HEK293 (cell line): ENCODE measurements around the gene ZSWIM7.

Experiments used
- CTCF ChIA-PET: fragments of 350-600 bp; formaldehyde crosslinking; extraction: SDS; loops from one replicate; lab custom pipeline; 2021; ENCODE audit warnings: antibody characterized with exemption; lab: Yijun Ruan, JAX
- POLR2A ChIA-PET: fragments of 300-600 bp; formaldehyde crosslinking; extraction: SDS; loops from one replicate; lab custom pipeline; 2020; ENCODE audit warnings: antibody characterized with exemption, inconsistent platforms; lab: Yijun Ruan, JAX
- H3K27ac ChIP-seq: fragments of 200-500 bp; sonication (Bioruptor generic); 2 replicates; pipeline ENCODE4 v1.5.1; 2014; ENCODE audit warnings: low read depth, low read length, control low read depth, inconsistent platforms; ENCODE audit errors: extremely low read depth
- H3K36me3 ChIP-seq, 2 experiments: fragments of 200-500 bp in 1 of 2; sonication (Bioruptor generic) in 1 of 2; 1 replicate in 1 of 2; 2 replicates in 1 of 2; pipeline ENCODE4 v1.5.1; 2014 to 2017; ENCODE audit warnings: inconsistent platforms in 2 of 2, low read length in 2 of 2; ENCODE audit not compliant: control insufficient read depth in 2 of 2, insufficient read depth in 1 of 2
- H3K4me1 ChIP-seq: fragments of 200-500 bp; sonication (Bioruptor generic); 2 replicates; pipeline ENCODE4 v1.5.1; 2014; ENCODE audit warnings: mild to moderate bottlenecking, low read length, inconsistent platforms; ENCODE audit not compliant: control insufficient read depth, insufficient read depth
- H3K4me3 ChIP-seq: 2 replicates; pipeline ENCODE4 v1.5.1; 2011; ENCODE audit warnings: low read depth, mild to moderate bottlenecking, control low read depth, low read length, moderate library complexity
- H3K9me3 ChIP-seq: fragments of 200-500 bp; sonication (Bioruptor generic); 2 replicates; pipeline ENCODE4 v1.5.1; 2014; ENCODE audit warnings: low read depth, low read length, inconsistent platforms; ENCODE audit not compliant: control insufficient read depth, insufficient read depth
- KLF7 ChIP-seq: fragments of 450-650 bp; formaldehyde crosslinking; IDR thresholded peaks from 2 replicates; pipeline ENCODE4 v1.5.1; 2016; ENCODE audit warnings: missing biosample characterization, missing genetic modification characterization, borderline replicate concordance
- SP3 ChIP-seq: fragments of 450-650 bp; formaldehyde crosslinking; IDR thresholded peaks from 2 replicates; pipeline ENCODE4 v1.5.1; 2016; ENCODE audit warnings: missing biosample characterization, missing genetic modification characterization
- ZBTB17 ChIP-seq: fragments of 450-650 bp; formaldehyde crosslinking; IDR thresholded peaks from 2 replicates; pipeline ENCODE4 v1.5.1; 2016; ENCODE audit warnings: missing biosample characterization, missing genetic modification characterization
- ZNF354C ChIP-seq: fragments of 450-650 bp; formaldehyde crosslinking; IDR thresholded peaks from 2 replicates; pipeline ENCODE4 v1.5.1; 2016; ENCODE audit warnings: missing biosample characterization, missing genetic modification characterization, low read depth, borderline replicate concordance
- ZNF366 ChIP-seq: fragments of 450-650 bp; formaldehyde crosslinking; conservative IDR thresholded peaks from 2 replicates; pipeline ENCODE4 v1.5.1; 2016; ENCODE audit warnings: missing biosample characterization, missing genetic modification characterization
- ZNF37A ChIP-seq: fragments of 450-650 bp; IDR thresholded peaks from 2 replicates; pipeline ENCODE4 v1.5.1; 2018; ENCODE audit warnings: missing biosample characterization, missing genetic modification characterization
- ZNF426 ChIP-seq: fragments of 450-650 bp; formaldehyde crosslinking; IDR thresholded peaks from 2 replicates; pipeline ENCODE4 v1.5.1; 2017; ENCODE audit warnings: missing biosample characterization, missing genetic modification characterization, mild to moderate bottlenecking, inconsistent platforms, moderate library complexity
- ZNF510 ChIP-seq: fragments of 450-650 bp; formaldehyde crosslinking; IDR thresholded peaks from 2 replicates; pipeline ENCODE4 v1.5.1; 2018; ENCODE audit warnings: mild to moderate bottlenecking, missing genetic modification characterization, missing biosample characterization; ENCODE audit not compliant: insufficient replicate concordance
- ZNF571 ChIP-seq: fragments of 450-650 bp; formaldehyde crosslinking; IDR thresholded peaks from 2 replicates; pipeline ENCODE4 v1.5.0; 2017; ENCODE audit warnings: missing biosample characterization, missing genetic modification characterization
- ZNF600 ChIP-seq: fragments of 450-650 bp; formaldehyde crosslinking; IDR thresholded peaks from 2 replicates; pipeline ENCODE4 v1.5.1; 2016; ENCODE audit warnings: missing biosample characterization, missing genetic modification characterization
- ZNF624 ChIP-seq: fragments of 450-650 bp; formaldehyde crosslinking; IDR thresholded peaks from 2 replicates; pipeline ENCODE4 v1.5.1; 2017; ENCODE audit warnings: missing biosample characterization, missing genetic modification characterization
- ZNF629 ChIP-seq: fragments of 450-650 bp; formaldehyde crosslinking; IDR thresholded peaks from 2 replicates; pipeline ENCODE4 v1.5.1; 2017; ENCODE audit warnings: missing biosample characterization, missing genetic modification characterization
- ZNF664 ChIP-seq: fragments of 450-650 bp; formaldehyde crosslinking; IDR thresholded peaks from 2 replicates; pipeline ENCODE4 v1.5.1; 2016; ENCODE audit warnings: missing biosample characterization, missing genetic modification characterization
- ZNF777 ChIP-seq: fragments of 450-650 bp; formaldehyde crosslinking; IDR thresholded peaks from 2 replicates; pipeline ENCODE4 v1.5.1; 2017; ENCODE audit warnings: missing biosample characterization, missing genetic modification characterization, borderline replicate concordance
- ZXDB ChIP-seq: fragments of 450-650 bp; formaldehyde crosslinking; IDR thresholded peaks from 2 replicates; pipeline ENCODE4 v1.5.1; 2016; ENCODE audit warnings: missing biosample characterization, missing genetic modification characterization
- TF ChIP-seq, protein P1 (sequence below): fragments of 450-650 bp; formaldehyde crosslinking; IDR thresholded peaks from 2 replicates; pipeline ENCODE4 v1.5.1; 2016; ENCODE audit warnings: missing biosample characterization, missing genetic modification characterization
- TF ChIP-seq, protein P2 (sequence below): fragments of 450-650 bp; formaldehyde crosslinking; IDR thresholded peaks from 2 replicates; pipeline ENCODE4 v1.5.1; 2016; ENCODE audit warnings: missing biosample characterization, missing genetic modification characterization
- TF ChIP-seq, protein P3 (sequence below): fragments of 450-650 bp; formaldehyde crosslinking; IDR thresholded peaks from 2 replicates; pipeline ENCODE4 v1.5.1; 2016; ENCODE audit warnings: missing biosample characterization, missing genetic modification characterization
- TF ChIP-seq, protein P4 (sequence below): fragments of 450-650 bp; formaldehyde crosslinking; IDR thresholded peaks from 2 replicates; pipeline ENCODE4 v1.5.1; 2017; ENCODE audit warnings: missing biosample characterization, mild to moderate bottlenecking, missing genetic modification characterization, moderate library complexity
- TF ChIP-seq, protein P5 (sequence below): fragments of 450-650 bp; formaldehyde crosslinking; IDR thresholded peaks from 2 replicates; pipeline ENCODE4 v1.5.1; 2016; ENCODE audit warnings: missing biosample characterization, missing genetic modification characterization
- TF ChIP-seq, protein P6 (sequence below): fragments of 450-650 bp; formaldehyde crosslinking; IDR thresholded peaks from 2 replicates; pipeline ENCODE4 v1.5.1; 2016; ENCODE audit warnings: missing biosample characterization, missing genetic modification characterization

Gene ZSWIM7

DNA sequence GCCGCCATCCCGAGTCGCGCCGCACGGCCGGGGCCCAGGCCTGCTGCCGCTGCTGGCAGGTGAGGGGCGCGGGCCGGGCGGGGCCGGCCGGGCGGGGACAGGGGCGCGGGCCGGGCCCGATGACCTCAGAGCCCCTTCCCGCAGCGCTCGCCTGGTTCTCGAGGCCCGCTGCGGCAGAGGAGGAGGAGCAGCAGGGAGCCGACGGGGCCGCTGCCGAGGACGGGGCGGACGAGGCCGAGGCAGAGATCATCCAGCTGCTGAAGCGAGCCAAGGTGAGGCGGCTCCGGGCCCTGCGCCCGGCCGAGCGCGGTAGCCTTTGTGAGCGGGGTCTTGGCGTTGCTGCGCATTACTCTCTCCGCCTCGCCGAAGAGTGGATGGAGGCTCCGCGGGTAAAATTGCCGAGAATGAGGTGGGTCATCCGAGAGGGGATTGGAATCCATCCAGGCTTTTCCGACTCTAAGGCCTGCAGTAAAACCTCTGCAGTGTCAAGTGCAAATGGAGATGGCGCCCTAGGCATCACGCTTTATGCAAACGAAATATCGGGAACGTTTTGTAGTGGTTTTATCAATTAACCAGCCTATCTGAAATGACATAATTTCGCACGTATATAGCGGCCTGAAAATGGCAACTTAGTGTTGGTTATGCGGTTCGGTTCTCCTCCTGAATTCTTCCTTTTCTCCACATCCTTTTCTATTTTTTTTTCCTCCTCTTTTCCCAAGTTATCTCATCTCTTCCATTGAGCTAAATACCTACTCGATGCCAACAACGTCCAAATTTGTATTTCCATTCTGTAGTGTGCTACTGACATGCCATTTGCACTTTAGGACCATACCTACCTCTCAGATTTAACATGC is 697 bp upstream of the ZSWIM7 start (continued):
- TF ChIP-seq KLF7 (tag by site-specific recombination) (0 out of 2 replicates have a peak, but pooled peaks have one; percentile 21), SP3 (tag by site-specific recombination) (no peak), ZNF629 (tag by site-specific recombination) (0 out of 2 replicates have a peak, but pooled peaks have one; percentile 10), ZNF510 (tag by site-specific recombination) (no peak), ZXDB (0 out of 2 replicates have a peak, but pooled peaks have one; percentile 7), ZNF624 (no peak), ZNF777 (tag by site-specific recombination) (peak; percentile 63; the same call in 1 of the 2 replicates), ZNF600 (tag by site-specific recombination) (0 out of 2 replicates have a peak, but pooled peaks have one; percentile 11), ZNF664 (tag by site-specific recombination) (no peak), ZNF366 (tag by site-specific recombination) (peak; percentile 62), ZNF426 (tag by site-specific recombination) (no peak), ZBTB17 (tag by site-specific recombination) (peak; percentile 89)
- TF ChIP-seq, protein P1, sequence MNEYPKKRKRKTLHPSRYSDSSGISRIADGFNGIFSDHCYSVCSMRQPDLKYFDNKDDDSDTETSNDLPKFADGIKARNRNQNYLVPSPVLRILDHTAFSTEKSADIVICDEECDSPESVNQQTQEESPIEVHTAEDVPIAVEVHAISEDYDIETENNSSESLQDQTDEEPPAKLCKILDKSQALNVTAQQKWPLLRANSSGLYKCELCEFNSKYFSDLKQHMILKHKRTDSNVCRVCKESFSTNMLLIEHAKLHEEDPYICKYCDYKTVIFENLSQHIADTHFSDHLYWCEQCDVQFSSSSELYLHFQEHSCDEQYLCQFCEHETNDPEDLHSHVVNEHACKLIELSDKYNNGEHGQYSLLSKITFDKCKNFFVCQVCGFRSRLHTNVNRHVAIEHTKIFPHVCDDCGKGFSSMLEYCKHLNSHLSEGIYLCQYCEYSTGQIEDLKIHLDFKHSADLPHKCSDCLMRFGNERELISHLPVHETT = peak; percentile 38; the same call in 1 of the 2 replicates
- TF ChIP-seq, protein P2, sequence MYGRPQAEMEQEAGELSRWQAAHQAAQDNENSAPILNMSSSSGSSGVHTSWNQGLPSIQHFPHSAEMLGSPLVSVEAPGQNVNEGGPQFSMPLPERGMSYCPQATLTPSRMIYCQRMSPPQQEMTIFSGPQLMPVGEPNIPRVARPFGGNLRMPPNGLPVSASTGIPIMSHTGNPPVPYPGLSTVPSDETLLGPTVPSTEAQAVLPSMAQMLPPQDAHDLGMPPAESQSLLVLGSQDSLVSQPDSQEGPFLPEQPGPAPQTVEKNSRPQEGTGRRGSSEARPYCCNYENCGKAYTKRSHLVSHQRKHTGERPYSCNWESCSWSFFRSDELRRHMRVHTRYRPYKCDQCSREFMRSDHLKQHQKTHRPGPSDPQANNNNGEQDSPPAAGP (tag by site-specific recombination) = peak; percentile 65; the same call in 1 of the 2 replicates
- TF ChIP-seq, protein P3, sequence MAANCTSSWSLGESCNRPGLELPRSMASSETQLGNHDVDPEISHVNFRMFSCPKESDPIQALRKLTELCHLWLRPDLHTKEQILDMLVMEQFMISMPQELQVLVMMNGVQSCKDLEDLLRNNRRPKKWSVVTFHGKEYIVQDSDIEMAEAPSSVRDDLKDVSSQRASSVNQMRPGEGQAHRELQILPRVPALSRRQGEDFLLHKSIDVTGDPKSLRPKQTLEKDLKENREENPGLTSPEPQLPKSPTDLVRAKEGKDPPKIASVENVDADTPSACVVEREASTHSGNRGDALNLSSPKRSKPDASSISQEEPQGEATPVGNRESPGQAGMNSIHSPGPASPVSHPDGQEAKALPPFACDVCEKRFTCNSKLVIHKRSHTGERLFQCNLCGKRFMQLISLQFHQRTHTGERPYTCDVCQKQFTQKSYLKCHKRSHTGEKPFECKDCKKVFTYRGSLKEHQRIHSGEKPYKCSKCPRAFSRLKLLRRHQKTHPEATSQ (tag by site-specific recombination) = peak; percentile 71; the same call in 1 of the 2 replicates

DNA sequence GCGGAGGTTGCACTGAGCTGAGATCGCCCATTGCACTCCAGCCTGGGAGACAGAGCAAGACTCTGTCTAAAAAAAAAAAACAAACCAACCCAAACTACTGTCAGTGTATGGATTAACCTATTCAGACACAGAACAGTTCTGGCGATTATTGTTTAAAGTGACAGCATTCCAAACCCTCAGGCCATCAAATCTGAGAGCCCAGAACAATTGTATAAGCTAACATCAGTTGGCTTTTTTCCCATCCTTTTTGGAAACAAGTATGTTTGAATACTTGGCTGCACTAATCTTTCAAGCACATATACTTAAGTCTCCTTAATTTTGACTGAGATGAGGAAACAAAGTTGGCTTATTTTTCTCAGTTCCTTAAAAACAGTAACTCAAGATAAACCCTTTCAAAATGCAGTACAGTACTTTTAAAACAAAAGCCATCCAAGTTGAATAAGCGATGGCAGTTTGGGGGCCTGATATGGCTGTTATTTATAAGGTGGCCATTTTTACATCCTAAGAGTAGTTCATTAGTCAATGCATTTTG is 1.4 kb downstream of the ZSWIM7 start:
- ChIA-PET CTCF (interaction anchor here (0.6 to 4.2 kb wide), 9 partner anchors 18 to 934 kb away, joined by 3 to 36 read pairs (median 5); partner anchors contain the start of gene ADORA2B), POLR2A (interaction anchor here (1.2 to 2.8 kb wide), 4 partner anchors 11 to 383 kb away, joined by 3 to 14 read pairs (median 8); partner anchors contain the start of genes ADORA2B and UBB)
- Histone ChIP-seq H3K4me3 (no peak overlapping the region), H3K4me1 (no peaks in the 10 kb centered on the region), H3K36me3 (peaks cover 31 to 47% of the 10 kb centered on the region in 2 experiments), H3K9me3 (no peaks in the 10 kb centered on the region), H3K27ac (no peak overlapping the region)
- TF ChIP-seq ZNF37A (tag by site-specific recombination) (no peak), ZNF354C (tag by site-specific recombination) (no peak), ZNF426 (tag by site-specific recombination) (no peak), ZNF571 (tag by site-specific recombination) (no peak)
- TF ChIP-seq, protein P4, sequence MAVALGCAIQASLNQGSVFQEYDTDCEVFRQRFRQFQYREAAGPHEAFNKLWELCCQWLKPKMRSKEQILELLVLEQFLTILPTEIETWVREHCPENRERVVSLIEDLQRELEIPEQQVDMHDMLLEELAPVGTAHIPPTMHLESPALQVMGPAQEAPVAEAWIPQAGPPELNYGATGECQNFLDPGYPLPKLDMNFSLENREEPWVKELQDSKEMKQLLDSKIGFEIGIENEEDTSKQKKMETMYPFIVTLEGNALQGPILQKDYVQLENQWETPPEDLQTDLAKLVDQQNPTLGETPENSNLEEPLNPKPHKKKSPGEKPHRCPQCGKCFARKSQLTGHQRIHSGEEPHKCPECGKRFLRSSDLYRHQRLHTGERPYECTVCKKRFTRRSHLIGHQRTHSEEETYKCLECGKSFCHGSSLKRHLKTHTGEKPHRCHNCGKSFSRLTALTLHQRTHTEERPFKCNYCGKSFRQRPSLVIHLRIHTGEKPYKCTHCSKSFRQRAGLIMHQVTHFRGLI (tag by site-specific recombination) = no peak
- TF ChIP-seq, protein P5, sequence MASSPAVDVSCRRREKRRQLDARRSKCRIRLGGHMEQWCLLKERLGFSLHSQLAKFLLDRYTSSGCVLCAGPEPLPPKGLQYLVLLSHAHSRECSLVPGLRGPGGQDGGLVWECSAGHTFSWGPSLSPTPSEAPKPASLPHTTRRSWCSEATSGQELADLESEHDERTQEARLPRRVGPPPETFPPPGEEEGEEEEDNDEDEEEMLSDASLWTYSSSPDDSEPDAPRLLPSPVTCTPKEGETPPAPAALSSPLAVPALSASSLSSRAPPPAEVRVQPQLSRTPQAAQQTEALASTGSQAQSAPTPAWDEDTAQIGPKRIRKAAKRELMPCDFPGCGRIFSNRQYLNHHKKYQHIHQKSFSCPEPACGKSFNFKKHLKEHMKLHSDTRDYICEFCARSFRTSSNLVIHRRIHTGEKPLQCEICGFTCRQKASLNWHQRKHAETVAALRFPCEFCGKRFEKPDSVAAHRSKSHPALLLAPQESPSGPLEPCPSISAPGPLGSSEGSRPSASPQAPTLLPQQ (tag by site-specific recombination) = no peak
- TF ChIP-seq, protein P6, sequence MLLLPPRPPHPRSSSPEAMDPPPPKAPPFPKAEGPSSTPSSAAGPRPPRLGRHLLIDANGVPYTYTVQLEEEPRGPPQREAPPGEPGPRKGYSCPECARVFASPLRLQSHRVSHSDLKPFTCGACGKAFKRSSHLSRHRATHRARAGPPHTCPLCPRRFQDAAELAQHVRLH (tag by site-specific recombination) = no peak
- TF ChIP-seq, all 188 proteins: peak for 0
